ENCODE results near the gene CBL.

- no peak for TF ChIP-seq POLR2A (IDR thresholded peaks at IDR 0.05; ENCODE audit: low read depth, low read length)
- TF ChIP-seq RELA (IDR thresholded peaks at IDR 0.05; ENCODE audit: borderline replicate concordance, partially characterized antibody), result no peak
- TF ChIP-seq, protein P1, sequence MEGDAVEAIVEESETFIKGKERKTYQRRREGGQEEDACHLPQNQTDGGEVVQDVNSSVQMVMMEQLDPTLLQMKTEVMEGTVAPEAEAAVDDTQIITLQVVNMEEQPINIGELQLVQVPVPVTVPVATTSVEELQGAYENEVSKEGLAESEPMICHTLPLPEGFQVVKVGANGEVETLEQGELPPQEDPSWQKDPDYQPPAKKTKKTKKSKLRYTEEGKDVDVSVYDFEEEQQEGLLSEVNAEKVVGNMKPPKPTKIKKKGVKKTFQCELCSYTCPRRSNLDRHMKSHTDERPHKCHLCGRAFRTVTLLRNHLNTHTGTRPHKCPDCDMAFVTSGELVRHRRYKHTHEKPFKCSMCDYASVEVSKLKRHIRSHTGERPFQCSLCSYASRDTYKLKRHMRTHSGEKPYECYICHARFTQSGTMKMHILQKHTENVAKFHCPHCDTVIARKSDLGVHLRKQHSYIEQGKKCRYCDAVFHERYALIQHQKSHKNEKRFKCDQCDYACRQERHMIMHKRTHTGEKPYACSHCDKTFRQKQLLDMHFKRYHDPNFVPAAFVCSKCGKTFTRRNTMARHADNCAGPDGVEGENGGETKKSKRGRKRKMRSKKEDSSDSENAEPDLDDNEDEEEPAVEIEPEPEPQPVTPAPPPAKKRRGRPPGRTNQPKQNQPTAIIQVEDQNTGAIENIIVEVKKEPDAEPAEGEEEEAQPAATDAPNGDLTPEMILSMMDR (IDR thresholded peaks at IDR 0.05 in 2 of 3, conservative IDR thresholded peaks at IDR 0.05 in 1 of 3; ENCODE audit: control insufficient read depth in 2 of 3, extremely low read depth in 1 of 3, insufficient read depth in 1 of 3, low read depth in 3 of 3, low read length in 3 of 3), result no peak
- no peak for TF ChIP-seq EGR1 (IDR thresholded peaks at IDR 0.05; ENCODE audit: borderline replicate concordance in 1 of 2, low read depth in 2 of 2, low read length in 2 of 2)
- no peak for TF ChIP-seq RAD21 (IDR thresholded peaks at IDR 0.05; ENCODE audit: insufficient read depth, low read depth, low read length)
These were observed 60.5 kb downstream of the CBL start for GRCh38 chr11:119266517-119267255.

Measured in GM12878 (cell line).